SU-DHL-6 (cell line): Measurements from ENCODE around the gene RHBDL2.

Source experiments
- H2AFZ ChIP-seq: fragments of 200-600 bp; sonication (generic); 2 replicates; pipeline ENCODE4 v1.6.1; 2014; ENCODE audit warnings: low read depth, mild to moderate bottlenecking, moderate library complexity, mixed read lengths, antibody characterized with exemption, low read length; ENCODE audit not compliant: severe bottlenecking
- H3F3A ChIP-seq: fragments of 200-600 bp; shearing (Covaris generic); 2 replicates; pipeline ENCODE4 v1.6.0; 2016; ENCODE audit warnings: antibody characterized with exemption, mild to moderate bottlenecking; ENCODE audit not compliant: insufficient read depth
- H3K27ac ChIP-seq: fragments of 200-600 bp; sonication (generic); 2 replicates; pipeline ENCODE4 v1.5.1; 2016; ENCODE audit warnings: low read depth, mild to moderate bottlenecking, low read length, moderate library complexity, mixed read lengths
- H3K27me3 ChIP-seq: fragments of 200-600 bp; sonication (generic), shearing (Covaris generic); 2 replicates; pipeline ENCODE4 v1.6.0; 2014; ENCODE audit warnings: mild to moderate bottlenecking, low read length
- H3K36me3 ChIP-seq: fragments of 200-600 bp; sonication (generic); 2 replicates; pipeline ENCODE4 v1.6.1; 2014; ENCODE audit warnings: mild to moderate bottlenecking, low read length, mixed read lengths
- H3K4me2 ChIP-seq: fragments of 300-600, 200-600 bp; shearing (Covaris generic), sonication (generic); 2 replicates; pipeline ENCODE4 v1.6.0; 2014; ENCODE audit warnings: low read length, low read depth, mild to moderate bottlenecking; ENCODE audit not compliant: poor library complexity, severe bottlenecking
- H3K4me3 ChIP-seq: fragments of 200-600 bp; sonication (generic); 2 replicates; pipeline ENCODE4 v1.5.1; 2014; ENCODE audit warnings: antibody characterized with exemption, low read length, mild to moderate bottlenecking, mixed read lengths; ENCODE audit not compliant: insufficient read depth, poor library complexity, severe bottlenecking
- H3K79me2 ChIP-seq: fragments of 200-600 bp; sonication (generic); 2 replicates; pipeline ENCODE4 v1.6.1; 2014; ENCODE audit warnings: mild to moderate bottlenecking, low read length, moderate library complexity; ENCODE audit not compliant: insufficient read depth
- H3K9ac ChIP-seq: fragments of 200-600 bp; sonication (generic); 2 replicates; pipeline ENCODE4 v1.7.0; 2014; ENCODE audit warnings: mild to moderate bottlenecking, low read length
- H3K9me2 ChIP-seq: fragments of 200-600 bp; sonication (generic); replicated peaks from 2 replicates; pipeline ENCODE4 v1.6.1; 2014; ENCODE audit warnings: low read length; ENCODE audit not compliant: insufficient read depth
- H3K9me3 ChIP-seq: fragments of 200-600 bp; sonication (generic); 2 replicates; pipeline ENCODE4 v1.6.1; 2014; ENCODE audit warnings: low read length, mixed read lengths; ENCODE audit not compliant: insufficient read depth
- H4K20me1 ChIP-seq: fragments of 200-600 bp; sonication (generic); 2 replicates; pipeline ENCODE4 v1.6.1; 2014; ENCODE audit warnings: low read depth, mild to moderate bottlenecking, antibody characterized with exemption, low read length, moderate library complexity, mixed read lengths
- EZH2phosphoT487 ChIP-seq: fragments of 200-600 bp; sonication (generic), shearing (Covaris generic); conservative IDR thresholded peaks from 2 replicates; pipeline ENCODE4 v1.6.1; 2018; ENCODE audit warnings: mild to moderate bottlenecking, antibody characterized with exemption, low read length, moderate library complexity, mixed read lengths
- TF ChIP-seq, protein P1 (sequence below): fragments of 200-600 bp; sonication (generic); IDR thresholded peaks from one replicate; pipeline ENCODE4 v1.5.1; 2017; ENCODE audit warnings: antibody characterized with exemption, mild to moderate bottlenecking, low read length, moderate library complexity; ENCODE audit not compliant: insufficient read depth, poor library complexity, severe bottlenecking

RHBDL2 gene

DNA sequence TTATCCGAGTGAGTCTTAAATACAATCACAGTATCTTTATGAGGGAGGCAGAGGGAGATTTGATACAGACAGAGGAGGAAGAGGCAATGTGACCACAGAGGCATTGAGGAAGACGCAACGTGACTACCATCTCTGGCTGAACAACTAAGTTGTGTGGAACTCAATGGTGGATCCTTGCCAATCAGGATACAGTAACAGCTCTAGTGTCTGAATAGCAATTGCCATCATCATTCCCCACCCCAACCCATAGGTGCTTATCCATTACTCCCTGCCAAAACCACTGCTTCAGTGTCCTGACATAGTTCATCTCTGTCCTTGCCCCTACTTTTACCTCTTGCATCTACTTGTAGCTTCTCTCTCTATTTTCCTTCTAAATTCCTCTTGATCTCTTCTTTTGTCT, 20.5 kb upstream of the RHBDL2 start:
- no peak overlapping the region for H2AFZ ChIP-seq
- H3K9me3 ChIP-seq = no peaks in the 10 kb centered on the region
- H3K4me2 ChIP-seq = no peak overlapping the region
- H3K27ac ChIP-seq = no peak overlapping the region
- H3K9me2 ChIP-seq = no peaks in the 10 kb centered on the region
- no peaks in the 10 kb centered on the region for H3K27me3 ChIP-seq
- no peak overlapping the region for H3K9ac ChIP-seq
- H4K20me1 ChIP-seq = no peaks in the 10 kb centered on the region
- no peaks in the 10 kb centered on the region for H3K36me3 ChIP-seq
- H3F3A ChIP-seq = no peaks in the 10 kb centered on the region
- no peak for TF ChIP-seq EZH2phosphoT487
- TF ChIP-seq, protein P1, sequence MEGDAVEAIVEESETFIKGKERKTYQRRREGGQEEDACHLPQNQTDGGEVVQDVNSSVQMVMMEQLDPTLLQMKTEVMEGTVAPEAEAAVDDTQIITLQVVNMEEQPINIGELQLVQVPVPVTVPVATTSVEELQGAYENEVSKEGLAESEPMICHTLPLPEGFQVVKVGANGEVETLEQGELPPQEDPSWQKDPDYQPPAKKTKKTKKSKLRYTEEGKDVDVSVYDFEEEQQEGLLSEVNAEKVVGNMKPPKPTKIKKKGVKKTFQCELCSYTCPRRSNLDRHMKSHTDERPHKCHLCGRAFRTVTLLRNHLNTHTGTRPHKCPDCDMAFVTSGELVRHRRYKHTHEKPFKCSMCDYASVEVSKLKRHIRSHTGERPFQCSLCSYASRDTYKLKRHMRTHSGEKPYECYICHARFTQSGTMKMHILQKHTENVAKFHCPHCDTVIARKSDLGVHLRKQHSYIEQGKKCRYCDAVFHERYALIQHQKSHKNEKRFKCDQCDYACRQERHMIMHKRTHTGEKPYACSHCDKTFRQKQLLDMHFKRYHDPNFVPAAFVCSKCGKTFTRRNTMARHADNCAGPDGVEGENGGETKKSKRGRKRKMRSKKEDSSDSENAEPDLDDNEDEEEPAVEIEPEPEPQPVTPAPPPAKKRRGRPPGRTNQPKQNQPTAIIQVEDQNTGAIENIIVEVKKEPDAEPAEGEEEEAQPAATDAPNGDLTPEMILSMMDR = no peak
- H3K4me3 ChIP-seq = no peak overlapping the region
- H3K79me2 ChIP-seq = no peaks in the 10 kb centered on the region

DNA sequence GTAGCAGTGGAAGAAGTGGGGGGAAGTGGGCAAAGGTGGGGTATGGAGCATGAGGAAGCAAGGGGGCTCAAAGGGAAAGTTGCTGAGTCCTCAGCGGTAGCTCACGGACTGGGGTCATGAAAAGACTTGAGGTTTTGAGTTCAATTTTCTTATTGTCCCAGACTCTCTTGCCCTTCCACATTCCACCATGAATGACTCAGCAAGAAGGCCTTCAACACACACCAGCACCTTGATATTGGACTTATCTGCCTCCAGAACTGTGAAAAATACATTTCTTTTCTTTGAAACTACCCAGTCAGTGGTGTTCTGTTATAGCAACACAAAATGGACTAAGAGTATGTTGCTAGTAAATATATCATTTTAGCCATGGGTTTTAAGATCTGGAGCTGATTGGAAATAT, 17.3 kb upstream of the RHBDL2 start:
- H3K4me3 ChIP-seq = no peak overlapping the region
- H4K20me1 ChIP-seq = no peaks in the 10 kb centered on the region
- H3F3A ChIP-seq = no peaks in the 10 kb centered on the region
- no peak overlapping the region for H3K27ac ChIP-seq
- no peaks in the 10 kb centered on the region for H3K27me3 ChIP-seq
- TF ChIP-seq EZH2phosphoT487 = no peak
- TF ChIP-seq, protein P1 = no peak
- H3K9ac ChIP-seq = no peak overlapping the region
- H3K36me3 ChIP-seq = no peaks in the 10 kb centered on the region
- no peaks in the 10 kb centered on the region for H3K9me3 ChIP-seq
- no peaks in the 10 kb centered on the region for H3K79me2 ChIP-seq
- no peak overlapping the region for H2AFZ ChIP-seq
- H3K4me2 ChIP-seq = no peak overlapping the region
- no peaks in the 10 kb centered on the region for H3K9me2 ChIP-seq

DNA sequence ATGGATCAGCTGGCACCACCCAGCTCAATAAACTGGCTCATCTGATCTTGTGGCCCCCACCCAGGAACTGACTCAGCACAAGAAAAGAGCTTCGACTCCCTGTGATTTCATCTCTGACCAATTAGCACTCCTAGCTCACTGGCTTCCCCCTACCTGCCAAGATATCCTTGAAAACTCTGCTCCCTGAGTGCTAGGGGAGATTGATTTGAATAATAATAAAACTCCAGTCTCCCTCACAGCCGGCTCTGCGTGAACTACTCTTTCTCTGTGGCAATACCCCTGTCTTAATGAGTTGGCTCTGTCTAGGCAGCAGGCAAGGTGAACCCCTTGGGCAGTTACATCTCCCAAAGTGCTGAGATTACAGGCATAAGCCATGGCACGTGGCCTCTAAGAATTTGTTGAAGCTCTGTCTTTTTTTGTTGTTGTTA, 11.8 kb upstream of the RHBDL2 start:
- no peaks in the 10 kb centered on the region for H3F3A ChIP-seq
- no peaks in the 10 kb centered on the region for H3K9me2 ChIP-seq
- no peak overlapping the region for H2AFZ ChIP-seq
- no peak overlapping the region for H3K4me2 ChIP-seq
- no peaks in the 10 kb centered on the region for H3K36me3 ChIP-seq
- H3K9ac ChIP-seq = no peak overlapping the region
- TF ChIP-seq, protein P1 = no peak
- no peak for TF ChIP-seq EZH2phosphoT487
- no peaks in the 10 kb centered on the region for H3K27me3 ChIP-seq
- no peaks in the 10 kb centered on the region for H3K79me2 ChIP-seq
- no peak overlapping the region for H3K27ac ChIP-seq
- no peaks in the 10 kb centered on the region for H4K20me1 ChIP-seq
- no peaks in the 10 kb centered on the region for H3K9me3 ChIP-seq
- H3K4me3 ChIP-seq = no peak overlapping the region

DNA sequence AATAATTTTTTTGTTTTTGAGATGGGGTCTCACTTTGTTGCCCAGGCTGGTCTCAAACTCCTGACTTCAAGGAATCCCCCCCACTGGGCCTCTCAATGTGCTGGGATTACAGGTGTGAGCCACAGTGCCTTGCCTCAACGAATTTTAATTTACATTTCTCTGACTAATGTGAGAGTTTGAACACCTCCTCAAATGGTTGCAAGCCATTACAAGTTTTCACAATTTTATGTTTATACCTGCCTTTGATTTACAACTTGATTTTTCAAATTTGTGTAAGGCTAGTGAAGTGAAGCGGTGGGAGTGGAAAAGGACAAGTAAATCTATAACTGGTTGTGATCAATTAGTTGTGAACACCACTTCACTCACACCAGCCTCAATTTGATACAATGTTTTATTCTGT, 8.9 kb upstream of the RHBDL2 start:
- Histone ChIP-seq H3K4me3 (no peak overlapping the region), H3K9me2 (no peaks in the 10 kb centered on the region), H4K20me1 (no peaks in the 10 kb centered on the region), H3K36me3 (no peaks in the 10 kb centered on the region), H3K9ac (no peak overlapping the region), H3K79me2 (no peaks in the 10 kb centered on the region), H3K27ac (no peak overlapping the region), H3F3A (no peaks in the 10 kb centered on the region), H3K4me2 (no peak overlapping the region), H3K27me3 (no peaks in the 10 kb centered on the region), H2AFZ (no peak overlapping the region), H3K9me3 (peaks cover 4% of the 10 kb centered on the region; the same call in 1 of the 2 replicates)
- no peak for TF ChIP-seq EZH2phosphoT487
